Activated CD4-positive, alpha-beta T cell treated with anti-CD3 and anti-CD28 coated beads for 36 hours (primary cell): Measurements from ENCODE around the gene KRTAP1-4. TPM values are rescaled to one million over a fixed set of nuclear protein-coding genes. Genes with fewer than 3 reads are reported as not detected.

Experiments
- ATAC-seq: fragments of 200-7000 bp; cut with Tn5 transposase; one replicate; pipeline ENCODE4 v1.10.0; 2021; ENCODE audit warnings: mild to moderate bottlenecking, moderate library complexity
- CTCF ChIA-PET: fragments of 350-600 bp; sonication (Branson Sonifier 250); formaldehyde crosslinking; loops from one replicate; lab custom pipeline; 2021; ENCODE audit warnings: antibody characterized with exemption; lab: Charles Lee
- POLR2A ChIA-PET: fragments of 350-600 bp; sonication (Branson Sonifier 250); formaldehyde crosslinking; loops from one replicate; lab custom pipeline; 2021; ENCODE audit warnings: antibody characterized with exemption, inconsistent platforms; lab: Charles Lee
- DNase-seq: peaks from one replicate; pipeline ENCODE4 v3.0.0-alpha.2; 2020
- H3K27ac Mint-ChIP-seq: one replicate; pipeline ENCODE4 v1.8.0; 2021; ENCODE audit warnings: mixed read lengths
- H3K27me3 Mint-ChIP-seq: one replicate; pipeline ENCODE4 v1.8.0; 2021; ENCODE audit warnings: mixed read lengths
- H3K36me3 Mint-ChIP-seq: one replicate; pipeline ENCODE4 v1.8.0; 2021; ENCODE audit warnings: low read depth, mixed read lengths
- H3K4me1 Mint-ChIP-seq: one replicate; pipeline ENCODE4 v1.8.0; 2021; ENCODE audit warnings: mixed read lengths
- H3K4me3 Mint-ChIP-seq: one replicate; pipeline ENCODE4 v1.8.0; 2021; ENCODE audit warnings: mild to moderate bottlenecking, moderate library complexity, mixed read lengths
- H3K9me3 Mint-ChIP-seq: one replicate; pipeline ENCODE4 v1.8.0; 2021; ENCODE audit warnings: low read depth, mixed read lengths
- intact Hi-C, 2 experiments: fragments of 100-400 bp; cut with DNase I in 1 of 2; cut with micrococcal nuclease in 1 of 2; formaldehyde crosslinking; loops; one replicate each; pipeline versions ENCODE4 v1.14.2 to v1.15.1; 2022 to 2024; cut with DNase I, micrococcal nuclease
- total RNA-seq, 2 experiments: library from RNA; stranded (reverse); gene quantifications; one replicate each; pipeline ENCODE4 v1.2.3, GENCODE V29; 2021

Gene KRTAP1-4
- total RNA-seq, 2 experiments from 2014 or later: not detected

GRCh38 chr17:40997361-40997760, 32.6 kb downstream of the KRTAP1-4 start:
- ATAC-seq: no peak
- ChIA-PET POLR2A (no interaction called here), CTCF (interaction anchor here (1.0 kb wide), 1 partner anchor 31 kb away, joined by 3 read pairs; no protein-coding TSS in a partner anchor)
- H3K36me3 Mint-ChIP-seq: no peaks in the 10 kb centered on the region
- no peak overlapping the region for H3K4me3 Mint-ChIP-seq
- intact Hi-C loops: no loop called here
- no peaks in the 10 kb centered on the region for H3K4me1 Mint-ChIP-seq
- no peak for DNase-seq
- H3K9me3 Mint-ChIP-seq: no peaks in the 10 kb centered on the region
- no peak overlapping the region for H3K27ac Mint-ChIP-seq
- H3K27me3 Mint-ChIP-seq: peaks cover 26% of the 10 kb centered on the region

- DNase-seq: no peak
- Mint-ChIP-seq H3K27ac (no peak overlapping the region), H3K9me3 (no peaks in the 10 kb centered on the region), H3K4me3 (no peak overlapping the region), H3K4me1 (no peaks in the 10 kb centered on the region), H3K27me3 (peaks cover 27% of the 10 kb centered on the region), H3K36me3 (no peaks in the 10 kb centered on the region)
- intact Hi-C loops: no loop called here
- CTCF ChIA-PET: interaction anchor here (0.7 to 1.0 kb wide), 2 partner anchors 31 to 651 kb away, joined by 3 read pairs; no protein-coding TSS in a partner anchor
- ATAC-seq: no peak
- POLR2A ChIA-PET: no interaction called here
Measured at GRCh38 chr17:40996829-40997228, 33.2 kb downstream of the KRTAP1-4 start.

- no peak for DNase-seq
- Mint-ChIP-seq H3K27ac (no peak overlapping the region), H3K36me3 (no peaks in the 10 kb centered on the region), H3K27me3 (peaks cover 31% of the 10 kb centered on the region), H3K9me3 (no peaks in the 10 kb centered on the region), H3K4me3 (no peak overlapping the region), H3K4me1 (no peaks in the 10 kb centered on the region)
- CTCF ChIA-PET: interaction anchor here (0.8 kb wide), 1 partner anchor 32 kb away, joined by 3 read pairs; no protein-coding TSS in a partner anchor
- POLR2A ChIA-PET: no interaction called here
- ATAC-seq: no peak
- intact Hi-C loops: no loop called here
Measured at GRCh38 chr17:40995116-40995515, 34.9 kb downstream of the KRTAP1-4 start.

- H3K36me3 Mint-ChIP-seq: no peaks in the 10 kb centered on the region
- POLR2A ChIA-PET: no interaction called here
- H3K4me3 Mint-ChIP-seq: no peak within 1 kb of the TSS
- DNase-seq (no peak), ATAC-seq (no peak)
- CTCF ChIA-PET: no interaction called here
- no peaks in the 10 kb centered on the region for H3K9me3 Mint-ChIP-seq
- H3K27ac Mint-ChIP-seq: no peak within 1 kb of the TSS
- H3K27me3 Mint-ChIP-seq: peaks cover 29% of the 10 kb centered on the region
- no peaks in the 10 kb centered on the region for H3K4me1 Mint-ChIP-seq
- intact Hi-C loops: no loop called here
Measured at GRCh38 chr17:40993839-40994238, 36.2 kb downstream of the KRTAP1-4 start, which contains the start of gene KRTAP3-3. TSS of gene KRTAP3-3 (minus strand) at chr17:40994164. CDS start at chr17:40994097, 67 bp downstream.

- Mint-ChIP-seq H3K27me3 (peaks cover 29% of the 10 kb centered on the region), H3K9me3 (no peaks in the 10 kb centered on the region)
- POLR2A ChIA-PET: no interaction called here
Measured at GRCh38 chr17:40993084-40993483, 36.9 kb downstream of the KRTAP1-4 start.

GRCh38 chr17:40992666-40993065, 37.3 kb downstream of the KRTAP1-4 start:
- no peak overlapping the region for H3K27ac Mint-ChIP-seq
- H3K4me3 Mint-ChIP-seq: no peak overlapping the region
- H3K9me3 Mint-ChIP-seq: no peaks in the 10 kb centered on the region
- peaks cover 29% of the 10 kb centered on the region for H3K27me3 Mint-ChIP-seq
- ATAC-seq (no peak), DNase-seq (no peak)
- ChIA-PET CTCF (no interaction called here), POLR2A (no interaction called here)
- no peaks in the 10 kb centered on the region for H3K36me3 Mint-ChIP-seq
- intact Hi-C loops: no loop called here
- H3K4me1 Mint-ChIP-seq: no peaks in the 10 kb centered on the region

More at GRCh38 chr17:40993084-40993483, 36.9 kb downstream of the KRTAP1-4 start:
- no peaks in the 10 kb centered on the region for H3K36me3 Mint-ChIP-seq
- H3K27ac Mint-ChIP-seq: no peak overlapping the region
- no peaks in the 10 kb centered on the region for H3K4me1 Mint-ChIP-seq
- intact Hi-C loops: no loop called here
- DNase-seq (no peak), ATAC-seq (no peak)
- CTCF ChIA-PET: no interaction called here
- H3K4me3 Mint-ChIP-seq: no peak overlapping the region

GRCh38 chr17:40986920-40987319, 43.1 kb downstream of the KRTAP1-4 start:
- ChIA-PET POLR2A (no interaction called here), CTCF (no interaction called here)
- no peak for ATAC-seq
- DNase-seq: no peak
- Mint-ChIP-seq H3K4me1 (no peaks in the 10 kb centered on the region), H3K27ac (no peak overlapping the region), H3K4me3 (no peak overlapping the region), H3K9me3 (no peaks in the 10 kb centered on the region), H3K27me3 (peaks cover 12% of the 10 kb centered on the region), H3K36me3 (no peaks in the 10 kb centered on the region)
- intact Hi-C loops: no loop called here

- intact Hi-C loops: no loop called here
- Mint-ChIP-seq H3K36me3 (no peaks in the 10 kb centered on the region), H3K27me3 (peaks cover 9% of the 10 kb centered on the region), H3K4me1 (no peaks in the 10 kb centered on the region), H3K4me3 (no peak within 1 kb of the TSS), H3K27ac (no peak within 1 kb of the TSS), H3K9me3 (no peaks in the 10 kb centered on the region)
- ATAC-seq: no peak
- POLR2A ChIA-PET: no interaction called here
- CTCF ChIA-PET: interaction anchor here (0.6 kb wide), 1 partner anchor 564 kb away, joined by 3 read pairs; no protein-coding TSS in a partner anchor
- DNase-seq: no peak
Measured at GRCh38 chr17:40984226-40984625, 45.8 kb downstream of the KRTAP1-4 start, which contains the start of gene KRT40. TSS of gene KRT40 (minus strand) at chr17:40984326. CDS start at chr17:40984273, 53 bp downstream.

GRCh38 chr17:40981115-40981514, 48.9 kb downstream of the KRTAP1-4 start:
- no peak overlapping the region for H3K4me3 Mint-ChIP-seq
- POLR2A ChIA-PET: no interaction called here
- no peaks in the 10 kb centered on the region for H3K36me3 Mint-ChIP-seq
- ATAC-seq (no peak), DNase-seq (no peak)
- no peaks in the 10 kb centered on the region for H3K4me1 Mint-ChIP-seq
- CTCF ChIA-PET: interaction anchor here (0.7 to 1.0 kb wide), 3 partner anchors 10 to 452 kb away, joined by 3 read pairs; no protein-coding TSS in a partner anchor
- H3K27ac Mint-ChIP-seq: no peak overlapping the region
- intact Hi-C loops: no loop called here
- H3K9me3 Mint-ChIP-seq: no peaks in the 10 kb centered on the region
- H3K27me3 Mint-ChIP-seq: peaks cover 11% of the 10 kb centered on the region

GRCh38 chr17:40980596-40980995, 49.4 kb downstream of the KRTAP1-4 start:
- ChIA-PET POLR2A (no interaction called here), CTCF (interaction anchor here (0.6 to 1.0 kb wide), 2 partner anchors 16 to 175 kb away, joined by 3 read pairs; no protein-coding TSS in a partner anchor)
- DNase-seq: no peak
- ATAC-seq: no peak
- Mint-ChIP-seq H3K36me3 (no peaks in the 10 kb centered on the region), H3K27ac (no peak overlapping the region), H3K4me3 (no peak overlapping the region), H3K9me3 (no peaks in the 10 kb centered on the region), H3K27me3 (peaks cover 11% of the 10 kb centered on the region), H3K4me1 (no peaks in the 10 kb centered on the region)
- intact Hi-C loops: no loop called here

GRCh38 chr17:40980117-40980516, 49.9 kb downstream of the KRTAP1-4 start:
- DNase-seq: no peak
- no peaks in the 10 kb centered on the region for H3K36me3 Mint-ChIP-seq
- H3K9me3 Mint-ChIP-seq: no peaks in the 10 kb centered on the region
- no peaks in the 10 kb centered on the region for H3K4me1 Mint-ChIP-seq
- intact Hi-C loops: no loop called here
- CTCF ChIA-PET: interaction anchor here (0.6 to 1.0 kb wide), 3 partner anchors 16 to 839 kb away, joined by 3 read pairs; no protein-coding TSS in a partner anchor
- ATAC-seq: no peak
- POLR2A ChIA-PET: no interaction called here
- H3K27me3 Mint-ChIP-seq: peaks cover 16% of the 10 kb centered on the region
- no peak overlapping the region for H3K27ac Mint-ChIP-seq
- H3K4me3 Mint-ChIP-seq: no peak overlapping the region
